ENCODE measurements around the gene TNNC1. TPM values are rescaled to one million over a fixed set of nuclear protein-coding genes. Genes with fewer than 3 reads are reported as not detected.
A peak's percentile ranks its signal among the peaks of the same experiment; 100 is the strongest.

The TNNC1 gene
- 0.65 TPM in 1 of 2 replicates, not detected in the other for total RNA-seq (2014; rRNA removed; shearing (Covaris generic); ENCODE audit: low replicate concordance)

DNA sequence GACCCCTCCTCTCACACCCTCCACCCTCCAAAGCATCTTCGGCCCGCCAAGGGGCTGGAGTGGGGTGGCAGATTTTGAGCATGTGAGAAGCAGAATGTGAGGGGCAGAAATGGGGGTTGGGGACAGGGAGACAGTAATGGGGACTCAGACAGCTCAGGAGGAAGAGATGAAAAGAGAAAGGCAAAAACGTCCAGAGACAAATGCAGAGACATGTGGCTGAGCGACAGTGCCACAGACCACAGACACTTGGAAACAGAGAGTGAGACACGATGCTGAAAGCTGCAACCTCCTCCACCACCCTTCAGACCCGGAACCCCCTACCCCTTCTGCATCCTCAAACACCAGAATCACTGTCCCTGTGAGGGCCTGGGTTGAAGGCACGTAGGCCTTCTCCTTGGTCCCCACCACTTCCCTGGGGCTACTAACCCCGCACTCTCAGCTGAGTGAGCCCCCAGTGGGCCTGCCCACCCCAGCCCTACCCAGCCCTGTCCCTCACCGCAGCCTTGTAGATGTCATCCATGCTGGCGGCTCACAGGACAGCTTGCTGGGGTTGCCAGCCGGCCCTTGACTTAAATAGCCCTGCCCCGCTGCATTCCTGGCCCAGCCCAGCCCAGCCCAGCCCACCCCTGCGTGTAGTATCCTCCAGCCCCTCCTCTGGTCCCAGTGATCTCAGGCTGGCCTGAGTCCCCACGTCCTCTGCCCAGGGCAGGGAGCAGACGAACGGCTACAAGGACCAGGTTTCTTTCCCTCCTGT is at the start of gene TNNC1:
TNNC1 (minus strand) TSS at position 546 of the 754 bp plus-strand sequence; CDS start at position 520, 26 bp downstream.
- H3K9ac ChIP-seq (ENCODE audit: low read length) = peak within 1 kb of the TSS; percentile 97
- H3K36me3 ChIP-seq (ENCODE audit: insufficient read depth, low read length) = peaks cover 12% of the 10 kb centered on the region; the same call in 1 of the 2 replicates

DNA sequence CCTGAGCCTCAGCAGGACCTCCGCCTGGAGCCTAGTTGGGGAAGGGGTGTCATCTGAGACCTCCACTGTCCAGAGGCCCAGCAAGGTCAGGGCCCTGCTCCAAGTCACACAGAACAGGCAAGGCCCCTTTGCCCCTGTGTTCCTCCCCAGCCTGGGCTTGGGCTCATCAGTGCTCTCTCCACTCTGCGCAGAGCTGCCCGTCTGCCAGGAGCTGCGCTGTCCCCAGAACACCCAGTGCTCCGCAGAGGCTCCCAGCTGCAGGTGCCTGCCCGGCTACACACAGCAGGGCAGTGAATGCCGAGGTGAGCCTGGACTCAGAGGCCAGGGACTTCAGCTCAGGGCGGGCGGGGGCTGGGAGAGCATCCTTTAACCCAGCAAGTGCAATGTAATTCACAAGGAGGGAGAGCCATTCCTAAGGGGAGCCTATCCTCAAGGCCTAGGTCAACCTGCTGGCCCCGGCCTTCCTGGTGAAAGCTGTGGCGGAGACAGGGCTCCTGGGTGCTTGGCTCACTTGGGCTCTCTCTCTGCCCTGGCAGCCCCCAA is 49.0 kb upstream of the TNNC1 start:
- H3K9me3 ChIP-seq (ENCODE audit: low read length) = no peaks in the 10 kb centered on the region
- H3K4me2 ChIP-seq (ENCODE audit: low read depth, low read length, poor library complexity, severe bottlenecking) = no peak overlapping the region
- H4K20me1 ChIP-seq (ENCODE audit: insufficient read depth, low read depth, low read length) = no peaks in the 10 kb centered on the region
- H3K9ac ChIP-seq (ENCODE audit: low read length) = no peak overlapping the region
- no peak for DNase-seq
- no peak overlapping the region for H3K27ac ChIP-seq (ENCODE audit: low read length)
- H3K27me3 ChIP-seq (ENCODE audit: low read length) = no peaks in the 10 kb centered on the region
- no peaks in the 10 kb centered on the region for H3K79me2 ChIP-seq (ENCODE audit: low read length)
- H3K4me1 ChIP-seq (ENCODE audit: low read length) = peaks cover 6% of the 10 kb centered on the region
- H3K9me2 ChIP-seq (replicated peaks; ENCODE audit: insufficient read depth, low read length) = no peaks in the 10 kb centered on the region
- H2AFZ ChIP-seq (ENCODE audit: low read length) = no peak overlapping the region
- no peak overlapping the region for H3K4me3 ChIP-seq (ENCODE audit: low read length)
- no peaks in the 10 kb centered on the region for H3K36me3 ChIP-seq (ENCODE audit: insufficient read depth, low read length)

More for the DNA sequence above, at the start of gene TNNC1:
- peaks cover 36% of the 10 kb centered on the region for H3K79me2 ChIP-seq (ENCODE audit: low read length)
- peak within 1 kb of the TSS; percentile 93 for H2AFZ ChIP-seq (ENCODE audit: low read length)
- H3K4me2 ChIP-seq (ENCODE audit: low read depth, low read length, poor library complexity, severe bottlenecking) = peak within 1 kb of the TSS; percentile 86
- H4K20me1 ChIP-seq (ENCODE audit: insufficient read depth, low read depth, low read length) = no peaks in the 10 kb centered on the region
- H3K4me3 ChIP-seq (ENCODE audit: low read length) = peak within 1 kb of the TSS; percentile 96
- H3K27ac ChIP-seq (ENCODE audit: low read length) = 0 out of 2 replicates have a peak within 1 kb of the TSS, but pooled peaks have one; percentile 33
- no peaks in the 10 kb centered on the region for H3K9me2 ChIP-seq (replicated peaks; ENCODE audit: insufficient read depth, low read length)
- H3K27me3 ChIP-seq (ENCODE audit: low read length) = no peaks in the 10 kb centered on the region
- no peak for DNase-seq
- H3K9me3 ChIP-seq (ENCODE audit: low read length) = no peaks in the 10 kb centered on the region
- H3K4me1 ChIP-seq (ENCODE audit: low read length) = peaks cover 26% of the 10 kb centered on the region

DNA sequence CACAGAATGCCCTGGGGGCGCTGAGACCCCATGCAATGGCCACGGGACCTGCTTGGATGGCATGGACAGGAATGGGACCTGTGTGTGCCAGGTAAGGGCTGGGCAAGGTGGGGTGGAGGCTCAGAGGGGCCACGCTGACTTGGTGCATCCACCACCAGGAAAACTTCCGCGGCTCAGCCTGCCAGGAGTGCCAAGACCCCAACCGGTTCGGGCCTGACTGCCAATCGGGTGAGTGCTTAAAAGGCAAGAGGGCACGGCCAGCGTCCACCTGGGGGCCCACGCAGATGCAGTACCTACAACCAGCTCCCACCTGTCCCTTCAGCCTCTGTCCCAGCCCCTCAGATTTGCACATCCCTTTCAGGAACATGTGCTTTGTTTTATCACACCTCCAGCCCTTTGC is 48.2 kb upstream of the TNNC1 start:
- H3K4me1 ChIP-seq (ENCODE audit: low read length) = peaks cover 6% of the 10 kb centered on the region
- H3K9me2 ChIP-seq (replicated peaks; ENCODE audit: insufficient read depth, low read length) = no peaks in the 10 kb centered on the region
- no peaks in the 10 kb centered on the region for H3K36me3 ChIP-seq (ENCODE audit: insufficient read depth, low read length)

DNA sequence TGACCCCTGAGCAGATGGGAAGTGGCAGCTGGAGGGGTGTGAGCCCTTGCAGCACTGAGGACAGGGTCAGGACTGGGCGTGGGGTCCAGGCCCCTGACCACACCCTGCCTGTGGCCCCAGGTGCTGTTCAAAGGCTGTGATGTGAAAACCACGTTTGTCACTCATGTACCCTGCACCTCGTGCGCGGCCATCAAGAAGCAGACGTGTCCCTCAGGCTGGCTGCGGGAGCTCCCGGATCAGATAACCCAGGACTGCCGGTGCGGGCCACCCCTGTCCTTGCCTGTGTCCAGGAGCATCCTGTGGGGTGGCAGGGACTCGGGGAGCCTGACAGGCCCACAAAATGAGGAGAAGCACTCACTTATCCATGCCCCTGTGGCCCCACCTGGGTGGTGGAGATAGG is 47.2 kb upstream of the TNNC1 start:
- no peak overlapping the region for H3K9ac ChIP-seq (ENCODE audit: low read length)
- H2AFZ ChIP-seq (ENCODE audit: low read length) = no peak overlapping the region
- peaks cover 6% of the 10 kb centered on the region for H3K4me1 ChIP-seq (ENCODE audit: low read length)
- no peaks in the 10 kb centered on the region for H3K9me3 ChIP-seq (ENCODE audit: low read length)
- H3K9me2 ChIP-seq (replicated peaks; ENCODE audit: insufficient read depth, low read length) = no peaks in the 10 kb centered on the region
- H3K79me2 ChIP-seq (ENCODE audit: low read length) = no peaks in the 10 kb centered on the region
- no peak overlapping the region for H3K4me3 ChIP-seq (ENCODE audit: low read length)
- H3K27me3 ChIP-seq (ENCODE audit: low read length) = no peaks in the 10 kb centered on the region
- no peaks in the 10 kb centered on the region for H4K20me1 ChIP-seq (ENCODE audit: insufficient read depth, low read depth, low read length)
- H3K4me2 ChIP-seq (ENCODE audit: low read depth, low read length, poor library complexity, severe bottlenecking) = no peak overlapping the region
- no peak overlapping the region for H3K27ac ChIP-seq (ENCODE audit: low read length)
- H3K36me3 ChIP-seq (ENCODE audit: insufficient read depth, low read length) = no peaks in the 10 kb centered on the region
- no peak for DNase-seq

More for the DNA sequence above, 48.2 kb upstream of the TNNC1 start:
- Histone ChIP-seq H3K27ac (ENCODE audit: low read length) (no peak overlapping the region), H3K9ac (ENCODE audit: low read length) (no peak overlapping the region), H2AFZ (ENCODE audit: low read length) (no peak overlapping the region), H3K4me2 (ENCODE audit: low read depth, low read length, poor library complexity, severe bottlenecking) (no peak overlapping the region), H3K27me3 (ENCODE audit: low read length) (no peaks in the 10 kb centered on the region), H3K4me3 (ENCODE audit: low read length) (no peak overlapping the region), H4K20me1 (ENCODE audit: insufficient read depth, low read depth, low read length) (no peaks in the 10 kb centered on the region), H3K79me2 (ENCODE audit: low read length) (no peaks in the 10 kb centered on the region), H3K9me3 (ENCODE audit: low read length) (no peaks in the 10 kb centered on the region)
- no peak for DNase-seq

DNA sequence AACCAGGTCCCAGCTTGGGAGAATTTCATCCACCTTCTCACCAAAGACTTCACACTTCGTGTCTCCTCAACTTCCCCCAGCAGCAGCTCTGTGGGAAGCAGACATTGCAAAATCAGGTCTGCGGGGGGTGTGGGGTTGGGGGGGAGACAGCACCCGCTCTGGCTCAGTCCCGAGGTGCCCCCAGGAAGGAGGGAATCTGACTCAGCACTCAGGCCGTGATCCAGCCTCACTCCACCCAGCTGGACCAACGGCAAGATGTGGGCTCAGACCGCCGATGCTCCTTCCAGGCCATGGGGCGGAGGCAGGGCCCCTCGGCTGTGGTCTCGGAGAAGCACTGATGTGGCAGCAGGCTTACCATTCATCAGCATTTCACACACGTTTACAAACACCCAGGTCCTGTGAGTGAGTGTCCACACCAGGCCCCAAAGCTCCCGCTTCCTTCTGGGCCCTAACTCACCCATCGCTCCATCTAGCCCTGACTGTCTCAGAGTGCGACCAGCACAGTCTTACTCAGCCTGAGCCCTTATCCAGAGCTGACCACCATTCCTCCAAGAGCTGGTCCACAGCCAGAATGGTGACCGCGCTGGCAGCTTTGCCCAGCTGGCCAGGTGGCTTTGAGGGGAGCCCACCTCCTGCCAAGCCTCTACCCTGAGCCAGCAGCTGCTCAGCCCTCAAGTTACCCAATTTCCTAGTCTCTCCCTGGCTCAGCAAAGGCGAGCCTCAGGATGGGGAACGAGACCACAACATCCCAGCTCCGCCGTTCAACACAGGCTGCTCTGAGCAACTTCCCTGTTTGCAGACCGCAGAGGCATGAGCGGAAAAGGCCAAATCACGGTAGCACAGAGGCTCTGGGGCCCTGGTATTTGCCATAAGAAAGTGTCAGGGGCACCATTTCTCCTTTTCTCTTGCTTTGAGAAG is 44.6 kb upstream of the TNNC1 start:
- no peaks in the 10 kb centered on the region for H3K9me2 ChIP-seq (replicated peaks; ENCODE audit: insufficient read depth, low read length)
- H3K4me1 ChIP-seq (ENCODE audit: low read length) = peaks cover 6% of the 10 kb centered on the region
- no peak overlapping the region for H3K27ac ChIP-seq (ENCODE audit: low read length)
- no peak overlapping the region for H3K4me2 ChIP-seq (ENCODE audit: low read depth, low read length, poor library complexity, severe bottlenecking)
- H3K9ac ChIP-seq (ENCODE audit: low read length) = no peak overlapping the region
- H3K36me3 ChIP-seq (ENCODE audit: insufficient read depth, low read length) = no peaks in the 10 kb centered on the region
- no peaks in the 10 kb centered on the region for H3K79me2 ChIP-seq (ENCODE audit: low read length)
- DNase-seq = no peak
- no peak overlapping the region for H2AFZ ChIP-seq (ENCODE audit: low read length)
- no peak overlapping the region for H3K4me3 ChIP-seq (ENCODE audit: low read length)
- H3K9me3 ChIP-seq (ENCODE audit: low read length) = no peaks in the 10 kb centered on the region
- no peaks in the 10 kb centered on the region for H3K27me3 ChIP-seq (ENCODE audit: low read length)
- H4K20me1 ChIP-seq (ENCODE audit: insufficient read depth, low read depth, low read length) = no peaks in the 10 kb centered on the region

DNA sequence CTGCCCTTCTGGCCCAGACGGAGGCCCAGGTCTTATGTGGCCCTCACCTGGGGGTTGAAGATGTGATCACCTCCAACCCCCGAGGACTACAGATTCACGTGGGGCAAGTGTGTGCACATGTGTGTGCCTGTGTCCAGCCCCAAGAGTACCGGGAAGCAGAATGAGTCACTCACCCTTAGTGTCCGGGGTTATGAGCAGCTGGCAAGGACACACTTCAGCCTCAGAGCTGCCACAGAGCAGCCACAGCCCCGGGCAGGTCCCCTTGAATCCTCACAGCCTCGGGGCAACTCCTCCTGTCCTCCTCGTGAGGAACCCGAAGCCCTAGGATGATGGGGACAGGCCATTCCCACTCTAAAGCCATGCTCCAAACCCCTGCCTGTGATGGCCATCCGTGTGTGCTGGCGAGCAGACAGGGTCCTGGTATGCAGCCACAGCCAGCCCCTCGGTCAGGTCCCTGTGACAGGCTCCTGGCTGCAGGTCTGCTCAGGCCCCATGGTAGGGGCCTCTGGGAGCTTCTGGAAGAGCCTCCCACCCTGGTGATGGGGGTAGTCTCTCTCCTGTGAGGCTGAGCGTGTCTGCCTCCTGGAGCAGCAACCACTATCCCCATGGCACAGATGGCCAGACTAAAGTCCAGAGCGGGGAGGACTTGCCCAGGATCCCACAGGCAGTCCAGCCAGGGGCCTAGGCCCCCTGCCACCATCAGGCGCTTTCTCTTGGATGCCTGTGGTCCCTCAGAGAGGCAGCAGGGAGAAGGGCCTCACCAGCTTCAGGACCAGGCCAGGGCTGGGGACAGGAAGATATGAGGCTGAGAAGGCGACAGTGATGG is 42.1 kb upstream of the TNNC1 start:
- Histone ChIP-seq H3K4me2 (ENCODE audit: low read depth, low read length, poor library complexity, severe bottlenecking) (no peak overlapping the region), H4K20me1 (ENCODE audit: insufficient read depth, low read depth, low read length) (no peaks in the 10 kb centered on the region), H3K27me3 (ENCODE audit: low read length) (no peaks in the 10 kb centered on the region), H3K79me2 (ENCODE audit: low read length) (no peaks in the 10 kb centered on the region), H3K4me1 (ENCODE audit: low read length) (no peaks in the 10 kb centered on the region), H3K4me3 (ENCODE audit: low read length) (no peak overlapping the region), H3K36me3 (ENCODE audit: insufficient read depth, low read length) (0 out of 2 replicates have a peak, but pooled peaks cover 2% of the 10 kb centered on the region), H3K9me2 (replicated peaks; ENCODE audit: insufficient read depth, low read length) (no peaks in the 10 kb centered on the region), H3K27ac (ENCODE audit: low read length) (no peak overlapping the region), H3K9me3 (ENCODE audit: low read length) (no peaks in the 10 kb centered on the region), H3K9ac (ENCODE audit: low read length) (no peak overlapping the region), H2AFZ (ENCODE audit: low read length) (no peak overlapping the region)
- DNase-seq = no peak

DNA sequence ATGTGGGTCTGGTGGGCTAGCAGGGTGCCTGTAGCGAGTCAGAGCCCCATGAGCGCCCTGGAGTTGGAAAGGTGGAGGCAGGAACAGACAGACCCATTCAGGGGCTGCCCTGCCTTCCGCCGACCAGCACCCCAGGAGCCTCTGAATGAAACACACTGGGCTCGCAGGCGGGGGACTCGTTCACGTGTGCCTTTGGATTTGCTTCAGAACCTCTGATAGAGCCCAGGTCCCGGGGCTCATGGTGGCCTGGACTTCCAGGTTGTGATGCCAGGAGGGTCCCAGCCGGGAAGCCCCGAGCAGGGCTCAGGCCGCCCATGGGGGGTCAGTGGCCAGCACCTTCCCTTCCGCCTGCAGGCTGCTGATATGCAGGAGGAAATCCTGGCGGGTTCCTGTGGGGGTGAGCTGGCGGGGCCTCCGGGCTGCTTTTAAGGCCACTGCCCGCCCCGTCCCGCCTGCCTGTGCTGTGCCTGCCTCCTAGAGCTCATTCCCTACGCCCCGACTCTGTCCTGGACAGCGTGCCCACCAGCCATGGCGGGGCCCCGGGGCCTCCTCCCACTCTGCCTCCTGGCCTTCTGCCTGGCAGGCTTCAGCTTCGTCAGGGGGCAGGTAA is 41.1 kb upstream of the TNNC1 start, which contains the start of gene STAB1:
STAB1 (plus strand) TSS at position 453 of the 610 bp plus-strand sequence; CDS start at position 529, 76 bp downstream.
- no peak within 1 kb of the TSS for H3K4me3 ChIP-seq (ENCODE audit: low read length)
- 0 out of 2 replicates have a peak, but pooled peaks cover 2% of the 10 kb centered on the region for H3K36me3 ChIP-seq (ENCODE audit: insufficient read depth, low read length)
- no peaks in the 10 kb centered on the region for H3K9me2 ChIP-seq (replicated peaks; ENCODE audit: insufficient read depth, low read length)
- no peak for DNase-seq
- H3K4me2 ChIP-seq (ENCODE audit: low read depth, low read length, poor library complexity, severe bottlenecking) = no peak within 1 kb of the TSS
- H3K4me1 ChIP-seq (ENCODE audit: low read length) = no peaks in the 10 kb centered on the region
- H3K9ac ChIP-seq (ENCODE audit: low read length) = no peak within 1 kb of the TSS
- H3K27me3 ChIP-seq (ENCODE audit: low read length) = no peaks in the 10 kb centered on the region
- no peak within 1 kb of the TSS for H3K27ac ChIP-seq (ENCODE audit: low read length)
- H3K9me3 ChIP-seq (ENCODE audit: low read length) = no peaks in the 10 kb centered on the region
- H3K79me2 ChIP-seq (ENCODE audit: low read length) = no peaks in the 10 kb centered on the region
- H4K20me1 ChIP-seq (ENCODE audit: insufficient read depth, low read depth, low read length) = no peaks in the 10 kb centered on the region
- H2AFZ ChIP-seq (ENCODE audit: low read length) = no peak within 1 kb of the TSS

Data from Karpas-422 (cell line).